Suprapubic skin (tissue), 4 donors: ENCODE results near the gene PODN.

Source experiments
- CTCF ChIP-seq, 2 donors: fragments of 200-600 bp in 1 of 2; fragments of 450-650 bp in 1 of 2; sonication (generic) in 1 of 2; IDR thresholded peaks; one replicate each; pipeline ENCODE4 v1.5.1; 2016 to 2019; ENCODE audit warnings: antibody characterized with exemption in 2 of 2, mild to moderate bottlenecking in 1 of 2, moderate library complexity in 1 of 2
- EP300 ChIP-seq: sonication (generic); formaldehyde crosslinking; IDR thresholded peaks from one replicate; pipeline ENCODE4 v1.6.1; 2017; ENCODE audit warnings: antibody characterized with exemption
- POLR2A ChIP-seq, 2 donors: fragments of 450-650 bp; IDR thresholded peaks; one replicate each; pipeline ENCODE4 v1.6.1; 2017; ENCODE audit warnings: antibody characterized with exemption in 2 of 2, mild to moderate bottlenecking in 2 of 2, moderate library complexity in 2 of 2
- POLR2AphosphoS5 ChIP-seq, 3 donors: sonication (generic); formaldehyde crosslinking; IDR thresholded peaks; one replicate each; pipeline ENCODE4 v1.6.1; 2017; ENCODE audit warnings: antibody characterized with exemption in 3 of 3

GRCh38 chr1:53020588-53020987 lies 41.4 kb upstream of the PODN start:
- TF ChIP-seq POLR2A (IDR thresholded peaks at IDR 0.05) (no peak), CTCF (IDR thresholded peaks at IDR 0.05) (no peak), EP300 (no peak), POLR2AphosphoS5 (IDR thresholded peaks at IDR 0.05) (no peak)
